A375 (cell line): ENCODE data around the gene ADAMTS7. TPM values are rescaled to one million over a fixed set of nuclear protein-coding genes. Genes with fewer than 3 reads are reported as not detected.

ENCODE experiments used
- small RNA-seq: library from RNA; depleted of rRNA; stranded (forward); fragments of <200 nt; gene quantifications from one replicate; pipeline ENCODE3, GENCODE V24; 2014
- total RNA-seq: library from RNA; depleted of rRNA; stranded (reverse); fragments of >200 nt; shearing (Covaris generic); gene quantifications from 2 replicates; pipeline ENCODE4 v1.2.3, GENCODE V29; 2014; rRNA removed

Gene ADAMTS7, protein sequence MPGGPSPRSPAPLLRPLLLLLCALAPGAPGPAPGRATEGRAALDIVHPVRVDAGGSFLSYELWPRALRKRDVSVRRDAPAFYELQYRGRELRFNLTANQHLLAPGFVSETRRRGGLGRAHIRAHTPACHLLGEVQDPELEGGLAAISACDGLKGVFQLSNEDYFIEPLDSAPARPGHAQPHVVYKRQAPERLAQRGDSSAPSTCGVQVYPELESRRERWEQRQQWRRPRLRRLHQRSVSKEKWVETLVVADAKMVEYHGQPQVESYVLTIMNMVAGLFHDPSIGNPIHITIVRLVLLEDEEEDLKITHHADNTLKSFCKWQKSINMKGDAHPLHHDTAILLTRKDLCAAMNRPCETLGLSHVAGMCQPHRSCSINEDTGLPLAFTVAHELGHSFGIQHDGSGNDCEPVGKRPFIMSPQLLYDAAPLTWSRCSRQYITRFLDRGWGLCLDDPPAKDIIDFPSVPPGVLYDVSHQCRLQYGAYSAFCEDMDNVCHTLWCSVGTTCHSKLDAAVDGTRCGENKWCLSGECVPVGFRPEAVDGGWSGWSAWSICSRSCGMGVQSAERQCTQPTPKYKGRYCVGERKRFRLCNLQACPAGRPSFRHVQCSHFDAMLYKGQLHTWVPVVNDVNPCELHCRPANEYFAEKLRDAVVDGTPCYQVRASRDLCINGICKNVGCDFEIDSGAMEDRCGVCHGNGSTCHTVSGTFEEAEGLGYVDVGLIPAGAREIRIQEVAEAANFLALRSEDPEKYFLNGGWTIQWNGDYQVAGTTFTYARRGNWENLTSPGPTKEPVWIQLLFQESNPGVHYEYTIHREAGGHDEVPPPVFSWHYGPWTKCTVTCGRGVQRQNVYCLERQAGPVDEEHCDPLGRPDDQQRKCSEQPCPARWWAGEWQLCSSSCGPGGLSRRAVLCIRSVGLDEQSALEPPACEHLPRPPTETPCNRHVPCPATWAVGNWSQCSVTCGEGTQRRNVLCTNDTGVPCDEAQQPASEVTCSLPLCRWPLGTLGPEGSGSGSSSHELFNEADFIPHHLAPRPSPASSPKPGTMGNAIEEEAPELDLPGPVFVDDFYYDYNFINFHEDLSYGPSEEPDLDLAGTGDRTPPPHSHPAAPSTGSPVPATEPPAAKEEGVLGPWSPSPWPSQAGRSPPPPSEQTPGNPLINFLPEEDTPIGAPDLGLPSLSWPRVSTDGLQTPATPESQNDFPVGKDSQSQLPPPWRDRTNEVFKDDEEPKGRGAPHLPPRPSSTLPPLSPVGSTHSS (N-terminal part only)
- total RNA-seq, result 2.0 and 2.3 TPM in 2 replicates

DNA sequence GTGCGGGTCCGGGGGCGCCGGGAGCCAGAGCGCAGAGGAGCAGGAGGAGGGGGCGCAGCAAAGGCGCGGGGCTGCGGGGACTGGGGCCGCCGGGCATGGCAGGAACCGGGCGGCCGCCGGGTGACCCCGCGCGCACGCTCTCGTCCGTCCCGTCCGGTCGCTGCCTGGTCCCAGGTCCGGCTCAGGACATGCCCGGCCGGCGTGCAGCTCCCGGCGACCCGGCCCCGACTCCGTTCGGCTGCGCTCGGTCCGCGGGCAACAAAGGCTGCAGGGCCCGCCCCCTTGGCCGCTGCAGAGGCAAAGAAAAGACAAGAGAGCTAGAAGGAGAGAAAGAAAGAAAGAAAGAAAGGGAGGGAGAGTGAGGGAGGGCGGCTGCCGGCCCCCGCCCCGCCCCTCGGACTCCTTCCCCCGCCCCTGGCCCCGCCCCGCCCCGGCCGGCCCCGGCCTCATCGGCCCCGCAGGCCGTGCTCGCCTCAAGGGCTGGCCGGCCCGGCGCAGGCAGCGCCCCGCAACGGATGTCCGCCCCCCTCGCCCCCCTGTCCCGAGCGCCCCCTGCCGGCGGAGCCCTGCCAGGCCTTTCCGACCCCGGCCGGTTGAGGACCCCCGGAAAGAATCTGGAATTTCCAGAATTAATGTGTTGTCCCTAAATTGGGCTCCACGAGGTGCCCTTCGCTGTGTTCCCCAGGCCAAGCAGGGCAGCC, at the start of gene ADAMTS7:
TSS of gene ADAMTS7 (minus strand) at position 341 of the 701 bp plus-strand sequence. CDS start at position 97, 244 bp downstream.

Small RNA genes lying within 50 kb of the gene (small RNA-seq; reads per million reads assigned to genes)
- not detected for gene AC022748.3

Other genes with a start within 250 kb of the ADAMTS7 start
- 2.8 and 8.1 TPM in 2 replicates for gene CHRNA5, start 245.9 kb downstream of the ADAMTS7 start, total RNA-seq
- not detected in 2 replicates for gene CHRNA3, start 190.5 kb downstream of the ADAMTS7 start, total RNA-seq
- gene CHRNB4, start 170.3 kb downstream of the ADAMTS7 start, total RNA-seq, result not detected in 2 replicates
- gene MORF4L1, start 61.4 kb upstream of the ADAMTS7 start, total RNA-seq, result 327 and 361 TPM in 2 replicates
- gene CTSH, start 133.6 kb upstream of the ADAMTS7 start, total RNA-seq, result 17.2 and 34.3 TPM in 2 replicates